Fibroblast of skin of scalp (primary cell): Measurements from ENCODE around the gene TRIM27. TPM values are rescaled to one million over a fixed set of nuclear protein-coding genes. Genes with fewer than 3 reads are reported as not detected.
"Not testable (repeated sequence)": the region's sequence is repeated elsewhere in the genome, so short reads cannot be mapped to it uniquely, and the experiment has no call there.

Experiments
- DNase-seq: peaks from one replicate; pipeline ENCODE4 v3.0.0-alpha.2; 2013
- polyA plus RNA-seq, 2 experiments: library from polyadenylated mRNA; unstranded; fragments of 120-200 nt; gene quantifications; one replicate each; pipeline ENCODE4 v1.2.1, GENCODE V29; 2013; ENCODE audit not compliant: insufficient read length in 2 of 2

TRIM27 gene
- 35.5 TPM for polyA plus RNA-seq (2013, experiment 1 of 2; ENCODE audit: insufficient read length)
- polyA plus RNA-seq (2013, experiment 2 of 2; ENCODE audit: insufficient read length), result 36.4 TPM

GRCh38 chr6:28923318-28924102 is at the start of gene TRIM27:
TRIM27 (minus strand) TSS chr6:28923985; CDS start chr6:28923632, 353 bp downstream.
- peak; percentile 87 for DNase-seq

- DNase-seq, result not testable (repeated sequence)
Observed at GRCh38 chr6:28970056-28970455, 46.3 kb upstream of the TRIM27 start.

- DNase-seq, result no peak
Observed at GRCh38 chr6:28969129-28969528, 45.3 kb upstream of the TRIM27 start.

- no peak for DNase-seq
Observed at GRCh38 chr6:28968476-28968875, 44.7 kb upstream of the TRIM27 start.

GRCh38 chr6:28965706-28966105 is 41.9 kb upstream of the TRIM27 start:
- no peak for DNase-seq

GRCh38 chr6:28960846-28961500 is 37.2 kb upstream of the TRIM27 start:
- DNase-seq, result no peak

- not testable (repeated sequence) for DNase-seq
Observed at GRCh38 chr6:28958561-28959243, 34.9 kb upstream of the TRIM27 start.

GRCh38 chr6:28957795-28958314 is 34.1 kb upstream of the TRIM27 start:
- not testable (repeated sequence) for DNase-seq

GRCh38 chr6:28956331-28956730 is 32.5 kb upstream of the TRIM27 start:
- DNase-seq, result no peak

GRCh38 chr6:28953585-28954258 is 29.9 kb upstream of the TRIM27 start:
- peak; percentile 37 for DNase-seq

GRCh38 chr6:28953039-28953584 is 29.3 kb upstream of the TRIM27 start:
- DNase-seq, result peak; percentile 78

GRCh38 chr6:28949656-28950195 is 25.9 kb upstream of the TRIM27 start:
- DNase-seq, result not testable (repeated sequence)

GRCh38 chr6:28948782-28949486 is 25.1 kb upstream of the TRIM27 start:
- DNase-seq, result no peak

- DNase-seq, result no peak
Observed at GRCh38 chr6:28947831-28948270, 24.1 kb upstream of the TRIM27 start.

- no peak for DNase-seq
Observed at GRCh38 chr6:28947067-28947765, 23.4 kb upstream of the TRIM27 start.

- DNase-seq, result no peak
Observed at GRCh38 chr6:28945349-28945748, 21.6 kb upstream of the TRIM27 start.

- DNase-seq, result peak; percentile 86
Observed at GRCh38 chr6:28944412-28944865, 20.7 kb upstream of the TRIM27 start.

- peak; percentile 86 for DNase-seq
Observed at GRCh38 chr6:28943557-28944411, 20.0 kb upstream of the TRIM27 start.

GRCh38 chr6:28943223-28943556 is 19.4 kb upstream of the TRIM27 start:
- no peak for DNase-seq
